SK-N-SH treated with all-trans-retinoic acid at 6 μM for 48 hours (cell line): Measurements from ENCODE around the gene RTN1.

Source experiments
- ATAC-seq: fragments of 200-7000 bp; cut with Tn5 transposase; 3 replicates; pipeline ENCODE4 v1.9.1; 2020; ENCODE audit warnings: mild to moderate bottlenecking, moderate library complexity
- BACH2 ChIP-seq: fragments of 250-450 bp; sonication (Bioruptor Pico); IDR thresholded peaks from 2 replicates; pipeline ENCODE4 v1.9.0; 2021; ENCODE audit warnings: mild to moderate bottlenecking, borderline replicate concordance
- ESRRG ChIP-seq: fragments of 250-450 bp; sonication (Bioruptor Pico); IDR thresholded peaks from 2 replicates; pipeline ENCODE4 v1.6.1; 2021; ENCODE audit warnings: mild to moderate bottlenecking
- OSR1 ChIP-seq: fragments of 250-450 bp; sonication (Bioruptor Pico); IDR thresholded peaks from 2 replicates; pipeline ENCODE4 v1.8.0; 2022; ENCODE audit warnings: moderate library complexity, mild to moderate bottlenecking, inconsistent platforms
- PPARA ChIP-seq: fragments of 250-450 bp; sonication (Bioruptor Pico); IDR thresholded peaks from 2 replicates; pipeline ENCODE4 v1.5.0; 2020; ENCODE audit warnings: mild to moderate bottlenecking, borderline replicate concordance
- RARB ChIP-seq: fragments of 250-450 bp; sonication (Bioruptor Pico); IDR thresholded peaks from 2 replicates; pipeline ENCODE4 v1.8.0; 2021; ENCODE audit warnings: mild to moderate bottlenecking, moderate library complexity
- ZC3H10 ChIP-seq: fragments of 250-450 bp; sonication (Bioruptor Pico); IDR thresholded peaks from 2 replicates; pipeline ENCODE4 v1.5.1; 2021; ENCODE audit warnings: mild to moderate bottlenecking, moderate library complexity
- ZFP3 ChIP-seq: fragments of 250-450 bp; sonication (Bioruptor Pico); IDR thresholded peaks from 2 replicates; pipeline ENCODE4 v1.5.0; 2020; ENCODE audit warnings: mild to moderate bottlenecking, moderate library complexity
- ZFP30 ChIP-seq: fragments of 450-650 bp; formaldehyde crosslinking; IDR thresholded peaks from 2 replicates; pipeline ENCODE4 v1.5.0; 2022; ENCODE audit warnings: mild to moderate bottlenecking, moderate library complexity
- ZNF565 ChIP-seq: fragments of 450-650 bp; formaldehyde crosslinking; conservative IDR thresholded peaks from 2 replicates; pipeline ENCODE4 v1.5.0; 2020; ENCODE audit warnings: low read depth, mild to moderate bottlenecking, moderate library complexity
- TF ChIP-seq, protein P1 (sequence below): fragments of 250-450 bp; sonication (Bioruptor Pico); IDR thresholded peaks from 2 replicates; pipeline ENCODE4 v1.8.0; 2020; ENCODE audit warnings: mild to moderate bottlenecking, moderate library complexity, borderline replicate concordance
- TF ChIP-seq, protein P2 (sequence below): fragments of 250-450 bp; sonication (Bioruptor Pico); IDR thresholded peaks from 2 replicates; pipeline ENCODE4 v1.5.0; 2020; ENCODE audit warnings: mild to moderate bottlenecking, moderate library complexity
- TF ChIP-seq, protein P3 (sequence below): fragments of 250-450 bp; sonication (Bioruptor Pico); IDR thresholded peaks from 2 replicates; pipeline ENCODE4 v1.5.1; 2020; ENCODE audit warnings: low read depth, mild to moderate bottlenecking, moderate library complexity
- TF ChIP-seq, protein P4 (sequence below): fragments of 250-450 bp; sonication (Bioruptor Pico); IDR thresholded peaks from 2 replicates; pipeline ENCODE4 v1.5.1; 2021; ENCODE audit warnings: mild to moderate bottlenecking, moderate library complexity
- TF ChIP-seq, protein P5 (sequence below): fragments of 250-450 bp; sonication (Bioruptor Pico); IDR thresholded peaks from 2 replicates; pipeline ENCODE4 v1.8.0; 2021; ENCODE audit warnings: low read depth, mild to moderate bottlenecking, moderate library complexity, borderline replicate concordance

The RTN1 gene

DNA sequence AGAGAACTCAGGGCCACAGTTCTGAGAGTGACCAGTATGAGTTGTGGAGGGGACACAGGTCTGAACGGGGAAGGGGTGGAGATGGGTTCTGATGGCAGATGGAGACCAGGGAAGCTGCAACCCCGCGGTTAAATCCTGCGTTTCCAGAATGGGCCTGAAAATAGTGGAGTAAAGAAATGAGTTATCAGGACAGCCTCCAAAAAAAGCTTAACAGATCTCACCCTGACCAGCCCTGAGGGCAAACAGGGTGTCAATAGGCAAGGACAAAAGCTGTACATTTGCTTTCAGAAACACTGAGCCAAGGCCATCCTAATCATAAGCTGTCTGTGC, 555 bp upstream of the RTN1 start:
- TF ChIP-seq, protein P1, sequence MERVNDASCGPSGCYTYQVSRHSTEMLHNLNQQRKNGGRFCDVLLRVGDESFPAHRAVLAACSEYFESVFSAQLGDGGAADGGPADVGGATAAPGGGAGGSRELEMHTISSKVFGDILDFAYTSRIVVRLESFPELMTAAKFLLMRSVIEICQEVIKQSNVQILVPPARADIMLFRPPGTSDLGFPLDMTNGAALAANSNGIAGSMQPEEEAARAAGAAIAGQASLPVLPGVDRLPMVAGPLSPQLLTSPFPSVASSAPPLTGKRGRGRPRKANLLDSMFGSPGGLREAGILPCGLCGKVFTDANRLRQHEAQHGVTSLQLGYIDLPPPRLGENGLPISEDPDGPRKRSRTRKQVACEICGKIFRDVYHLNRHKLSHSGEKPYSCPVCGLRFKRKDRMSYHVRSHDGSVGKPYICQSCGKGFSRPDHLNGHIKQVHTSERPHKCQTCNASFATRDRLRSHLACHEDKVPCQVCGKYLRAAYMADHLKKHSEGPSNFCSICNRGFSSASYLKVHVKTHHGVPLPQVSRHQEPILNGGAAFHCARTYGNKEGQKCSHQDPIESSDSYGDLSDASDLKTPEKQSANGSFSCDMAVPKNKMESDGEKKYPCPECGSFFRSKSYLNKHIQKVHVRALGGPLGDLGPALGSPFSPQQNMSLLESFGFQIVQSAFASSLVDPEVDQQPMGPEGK = no peak
- TF ChIP-seq RARB (CRISPR knock-in tag) (no peak), PPARA (no peak)
- ATAC-seq = no peak; the same call in 1 of the 3 replicates

DNA sequence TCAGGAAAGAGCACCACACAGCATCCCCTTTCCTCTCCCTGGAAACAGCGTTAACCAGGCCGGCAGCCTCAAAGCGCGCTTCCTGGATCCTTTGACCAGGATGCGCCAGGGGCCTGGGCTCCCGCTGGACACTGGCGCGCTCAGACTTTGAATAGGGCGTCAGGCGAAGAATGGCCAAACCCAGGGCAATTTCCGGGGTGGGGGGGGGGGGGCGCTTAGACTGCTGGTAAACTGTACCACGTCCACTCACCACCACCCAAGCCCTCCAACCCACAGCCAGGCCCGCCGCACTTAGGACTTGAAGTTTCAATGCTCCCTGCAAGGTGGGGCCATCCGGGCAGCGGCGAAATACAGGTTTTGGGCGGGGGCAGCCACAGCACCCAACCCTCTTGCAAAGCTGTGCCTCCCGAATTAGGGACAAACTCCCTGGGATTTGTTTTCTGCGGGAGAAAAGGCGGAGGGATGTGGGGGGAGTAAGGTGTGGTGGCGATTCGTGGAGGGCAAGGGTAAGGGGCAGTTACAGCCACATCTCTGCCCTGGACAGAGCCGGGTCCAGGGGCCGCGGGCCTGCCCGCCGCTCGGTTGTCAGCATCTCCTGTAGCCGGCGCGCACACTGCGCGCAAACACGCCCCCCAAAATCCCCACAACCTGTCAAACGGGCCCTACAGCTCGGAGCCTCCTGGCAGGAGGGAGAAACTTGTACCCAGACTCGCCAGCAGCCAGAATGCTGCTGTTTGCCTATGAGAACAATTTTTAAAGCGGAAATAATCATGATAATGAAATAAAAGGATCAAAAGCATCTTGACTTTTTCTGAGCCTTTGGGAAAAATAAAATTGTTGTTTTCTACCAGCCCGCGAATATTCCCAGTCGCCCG, 958 bp downstream of the RTN1 start:
- peak; percentile 19; the same call in 2 of the 3 replicates for ATAC-seq
- TF ChIP-seq ZFP3 (no peak), ZNF565 (CRISPR knock-in tag) (no peak), ZC3H10 (CRISPR knock-in tag) (no peak)

DNA sequence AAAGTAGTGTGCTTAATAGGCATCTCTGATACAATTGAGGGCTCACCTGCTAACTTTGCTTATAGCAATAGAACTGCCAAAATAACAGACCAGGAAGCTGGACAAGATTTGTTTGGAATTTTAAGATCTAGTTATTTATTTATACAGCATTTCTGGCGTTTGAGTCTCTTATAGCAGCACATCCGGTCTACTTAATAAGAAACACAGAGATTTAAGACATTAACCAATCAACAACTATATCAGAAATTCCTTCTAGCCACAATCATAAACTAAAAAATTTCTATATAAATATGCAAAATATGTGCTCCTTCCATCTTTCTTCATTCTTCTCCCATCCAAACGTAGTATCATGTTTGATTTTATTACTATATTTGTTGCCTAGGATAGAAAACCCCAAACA, 2.6 kb downstream of the RTN1 start:
- ATAC-seq = no peak
- TF ChIP-seq, protein P2, sequence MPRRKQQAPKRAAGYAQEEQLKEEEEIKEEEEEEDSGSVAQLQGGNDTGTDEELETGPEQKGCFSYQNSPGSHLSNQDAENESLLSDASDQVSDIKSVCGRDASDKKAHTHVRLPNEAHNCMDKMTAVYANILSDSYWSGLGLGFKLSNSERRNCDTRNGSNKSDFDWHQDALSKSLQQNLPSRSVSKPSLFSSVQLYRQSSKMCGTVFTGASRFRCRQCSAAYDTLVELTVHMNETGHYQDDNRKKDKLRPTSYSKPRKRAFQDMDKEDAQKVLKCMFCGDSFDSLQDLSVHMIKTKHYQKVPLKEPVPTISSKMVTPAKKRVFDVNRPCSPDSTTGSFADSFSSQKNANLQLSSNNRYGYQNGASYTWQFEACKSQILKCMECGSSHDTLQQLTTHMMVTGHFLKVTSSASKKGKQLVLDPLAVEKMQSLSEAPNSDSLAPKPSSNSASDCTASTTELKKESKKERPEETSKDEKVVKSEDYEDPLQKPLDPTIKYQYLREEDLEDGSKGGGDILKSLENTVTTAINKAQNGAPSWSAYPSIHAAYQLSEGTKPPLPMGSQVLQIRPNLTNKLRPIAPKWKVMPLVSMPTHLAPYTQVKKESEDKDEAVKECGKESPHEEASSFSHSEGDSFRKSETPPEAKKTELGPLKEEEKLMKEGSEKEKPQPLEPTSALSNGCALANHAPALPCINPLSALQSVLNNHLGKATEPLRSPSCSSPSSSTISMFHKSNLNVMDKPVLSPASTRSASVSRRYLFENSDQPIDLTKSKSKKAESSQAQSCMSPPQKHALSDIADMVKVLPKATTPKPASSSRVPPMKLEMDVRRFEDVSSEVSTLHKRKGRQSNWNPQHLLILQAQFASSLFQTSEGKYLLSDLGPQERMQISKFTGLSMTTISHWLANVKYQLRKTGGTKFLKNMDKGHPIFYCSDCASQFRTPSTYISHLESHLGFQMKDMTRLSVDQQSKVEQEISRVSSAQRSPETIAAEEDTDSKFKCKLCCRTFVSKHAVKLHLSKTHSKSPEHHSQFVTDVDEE = no peak
- TF ChIP-seq ESRRG (CRISPR knock-in tag) = no peak

DNA sequence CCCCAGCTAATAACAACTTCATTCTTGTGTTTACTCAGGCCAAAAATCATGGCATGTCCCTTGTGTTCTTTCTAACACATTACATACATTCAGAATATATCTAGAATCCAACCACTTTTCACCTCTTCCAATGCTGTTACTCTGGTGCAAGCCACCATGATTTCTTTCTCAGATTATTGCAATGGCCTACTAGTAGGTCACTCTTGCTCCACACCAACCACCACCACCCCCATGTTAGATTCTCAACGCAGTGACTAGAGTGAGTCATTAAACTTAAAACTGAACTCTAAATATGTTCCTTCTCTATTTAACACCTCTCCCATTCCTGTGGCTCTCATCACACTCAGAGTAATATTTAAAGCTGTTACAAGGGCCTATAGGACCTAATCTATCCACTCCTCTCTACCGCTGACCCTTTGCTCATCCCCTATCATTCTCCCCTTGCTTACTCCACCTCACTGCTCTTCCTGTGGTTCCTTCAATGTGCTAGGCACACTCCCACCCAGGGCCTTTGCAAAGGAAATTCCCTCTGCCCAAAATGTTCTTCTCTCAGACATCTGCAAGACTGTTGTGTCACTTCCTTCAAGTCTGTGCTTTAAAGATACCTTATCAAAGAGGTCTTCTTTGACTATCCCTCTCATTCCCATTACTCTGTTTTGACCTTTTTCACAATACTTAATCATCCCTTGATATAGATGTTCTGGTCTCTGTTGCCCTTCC, 6.6 kb downstream of the RTN1 start:
- no peak for ATAC-seq
- no peak for TF ChIP-seq ZFP3

DNA sequence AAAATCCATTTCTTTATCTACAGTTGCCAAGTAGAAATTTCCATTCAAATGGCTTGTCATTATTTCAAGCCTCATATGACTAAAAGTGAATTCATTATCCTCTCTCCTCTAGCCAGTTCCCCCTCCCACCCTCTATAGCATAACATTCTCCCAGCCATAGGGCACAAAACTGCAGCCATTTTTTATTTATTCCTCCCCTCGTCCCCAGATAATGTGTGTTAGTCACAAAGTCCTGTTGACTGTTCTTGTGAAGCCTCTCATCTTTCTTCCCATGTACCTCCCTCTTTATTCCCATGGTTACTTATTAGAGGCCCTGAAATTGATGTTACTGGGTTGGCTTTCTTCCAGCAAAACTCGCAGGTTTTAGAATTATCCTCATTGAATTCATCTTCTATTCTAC, 13.2 kb downstream of the RTN1 start:
- no peak for ATAC-seq
- no peak for TF ChIP-seq OSR1 (CRISPR knock-in tag)
- TF ChIP-seq, protein P3, sequence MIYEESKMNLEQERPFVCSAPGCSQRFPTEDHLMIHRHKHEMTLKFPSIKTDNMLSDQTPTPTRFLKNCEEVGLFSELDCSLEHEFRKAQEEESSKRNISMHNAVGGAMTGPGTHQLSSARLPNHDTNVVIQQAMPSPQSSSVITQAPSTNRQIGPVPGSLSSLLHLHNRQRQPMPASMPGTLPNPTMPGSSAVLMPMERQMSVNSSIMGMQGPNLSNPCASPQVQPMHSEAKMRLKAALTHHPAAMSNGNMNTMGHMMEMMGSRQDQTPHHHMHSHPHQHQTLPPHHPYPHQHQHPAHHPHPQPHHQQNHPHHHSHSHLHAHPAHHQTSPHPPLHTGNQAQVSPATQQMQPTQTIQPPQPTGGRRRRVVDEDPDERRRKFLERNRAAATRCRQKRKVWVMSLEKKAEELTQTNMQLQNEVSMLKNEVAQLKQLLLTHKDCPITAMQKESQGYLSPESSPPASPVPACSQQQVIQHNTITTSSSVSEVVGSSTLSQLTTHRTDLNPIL = no peak
- no peak for TF ChIP-seq BACH2 (CRISPR knock-in tag)
- TF ChIP-seq, protein P4, sequence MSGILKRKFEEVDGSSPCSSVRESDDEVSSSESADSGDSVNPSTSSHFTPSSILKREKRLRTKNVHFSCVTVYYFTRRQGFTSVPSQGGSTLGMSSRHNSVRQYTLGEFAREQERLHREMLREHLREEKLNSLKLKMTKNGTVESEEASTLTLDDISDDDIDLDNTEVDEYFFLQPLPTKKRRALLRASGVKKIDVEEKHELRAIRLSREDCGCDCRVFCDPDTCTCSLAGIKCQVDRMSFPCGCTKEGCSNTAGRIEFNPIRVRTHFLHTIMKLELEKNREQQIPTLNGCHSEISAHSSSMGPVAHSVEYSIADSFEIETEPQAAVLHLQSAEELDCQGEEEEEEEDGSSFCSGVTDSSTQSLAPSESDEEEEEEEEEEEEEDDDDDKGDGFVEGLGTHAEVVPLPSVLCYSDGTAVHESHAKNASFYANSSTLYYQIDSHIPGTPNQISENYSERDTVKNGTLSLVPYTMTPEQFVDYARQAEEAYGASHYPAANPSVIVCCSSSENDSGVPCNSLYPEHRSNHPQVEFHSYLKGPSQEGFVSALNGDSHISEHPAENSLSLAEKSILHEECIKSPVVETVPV (CRISPR knock-in tag) = no peak
- no peak for TF ChIP-seq ZNF565 (CRISPR knock-in tag)
- TF ChIP-seq, protein P5, sequence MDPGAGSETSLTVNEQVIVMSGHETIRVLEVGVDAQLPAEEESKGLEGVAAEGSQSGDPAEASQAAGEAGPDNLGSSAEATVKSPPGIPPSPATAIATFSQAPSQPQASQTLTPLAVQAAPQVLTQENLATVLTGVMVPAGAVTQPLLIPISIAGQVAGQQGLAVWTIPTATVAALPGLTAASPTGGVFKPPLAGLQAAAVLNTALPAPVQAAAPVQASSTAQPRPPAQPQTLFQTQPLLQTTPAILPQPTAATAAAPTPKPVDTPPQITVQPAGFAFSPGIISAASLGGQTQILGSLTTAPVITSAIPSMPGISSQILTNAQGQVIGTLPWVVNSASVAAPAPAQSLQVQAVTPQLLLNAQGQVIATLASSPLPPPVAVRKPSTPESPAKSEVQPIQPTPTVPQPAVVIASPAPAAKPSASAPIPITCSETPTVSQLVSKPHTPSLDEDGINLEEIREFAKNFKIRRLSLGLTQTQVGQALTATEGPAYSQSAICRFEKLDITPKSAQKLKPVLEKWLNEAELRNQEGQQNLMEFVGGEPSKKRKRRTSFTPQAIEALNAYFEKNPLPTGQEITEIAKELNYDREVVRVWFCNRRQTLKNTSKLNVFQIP (CRISPR knock-in tag) = no peak
- TF ChIP-seq ZFP30 (CRISPR knock-in tag) = no peak
